GM21390 (cell line): Measurements from ENCODE around the gene ATP10B.

Source experiments
- ATAC-seq: cut with Tn5 transposase; IDR thresholded peaks from one replicate; pipeline ENCODE4 v1.9.1; 2021; ENCODE audit not compliant: unreplicated experiment

ATP10B gene

GRCh38 chr5:160640406-160640805, 211.6 kb downstream of the ATP10B start:
- no peak for ATAC-seq

DNA sequence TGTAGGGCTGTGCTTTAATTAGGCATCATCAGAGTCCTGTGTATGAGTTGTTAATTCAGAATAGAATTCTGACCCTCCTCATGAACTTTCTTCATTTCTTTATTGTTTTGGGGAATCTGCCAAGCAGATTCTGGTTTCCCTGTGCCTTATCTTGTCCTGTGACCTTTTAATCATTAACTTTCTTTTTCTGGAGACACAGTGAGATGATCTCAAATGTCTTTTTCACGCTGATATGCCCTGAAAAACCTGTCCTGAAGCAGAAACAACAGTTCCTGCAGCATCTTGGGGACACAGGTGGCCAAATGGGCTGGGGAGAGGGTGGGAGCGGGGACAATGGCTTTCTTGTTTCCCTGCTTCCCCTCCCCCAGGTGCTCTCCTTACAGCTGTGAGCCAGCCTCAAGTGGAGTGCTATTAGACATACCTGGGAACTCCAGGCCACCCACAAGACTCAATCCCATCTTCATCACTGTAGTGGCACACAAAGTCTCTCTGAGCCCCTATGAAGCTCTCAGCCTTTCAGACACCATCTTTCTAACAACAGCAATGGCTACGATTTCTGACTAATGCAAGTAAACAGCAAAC, 213.8 kb downstream of the ATP10B start:
- ATAC-seq, result no peak

- ATAC-seq, result no peak
Observed at GRCh38 chr5:160637357-160638090, 214.5 kb downstream of the ATP10B start.

GRCh38 chr5:160635663-160636062, 216.3 kb downstream of the ATP10B start:
- ATAC-seq, result no peak

DNA sequence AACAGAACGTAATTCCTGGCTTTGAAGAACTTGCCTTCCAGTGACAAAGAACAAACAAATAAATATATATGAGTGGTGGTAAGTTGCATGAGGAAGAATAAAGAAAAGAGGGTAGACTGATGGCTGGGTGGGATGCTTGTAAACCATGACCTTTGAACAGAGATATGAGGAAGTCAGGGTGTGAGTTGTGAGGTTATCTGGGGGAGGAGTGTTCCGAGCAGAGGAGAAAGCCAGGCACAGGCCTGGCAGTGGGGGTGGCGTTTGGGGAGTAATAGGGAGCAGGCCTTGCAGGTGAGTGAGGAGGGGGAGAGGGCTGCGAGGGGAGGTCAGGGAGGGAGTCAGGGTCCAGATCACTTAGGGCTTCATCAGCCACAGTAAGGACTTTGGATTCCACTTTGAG, 217.0 kb downstream of the ATP10B start:
- ATAC-seq, result no peak

DNA sequence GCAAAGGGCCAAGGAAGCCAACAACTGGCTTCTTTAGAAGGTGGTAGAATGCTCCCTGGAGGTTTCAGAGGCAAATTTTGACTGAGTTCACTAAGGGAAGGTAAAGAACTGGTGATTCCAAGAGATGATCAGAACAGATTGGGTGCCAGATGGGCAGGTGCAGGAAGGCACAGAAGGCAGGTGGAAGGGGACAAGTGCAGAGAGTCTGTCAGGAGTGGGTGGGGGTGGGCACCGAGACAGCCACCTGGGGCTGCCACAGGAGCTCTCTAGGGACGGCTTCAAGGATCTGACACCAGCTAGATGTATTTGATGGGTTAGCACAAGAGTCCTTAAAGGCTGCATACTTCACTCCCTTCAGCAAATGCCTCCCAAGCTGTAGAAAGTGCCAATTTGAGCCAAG, 223.0 kb downstream of the ATP10B start:
- no peak for ATAC-seq

GRCh38 chr5:160628619-160628968, 223.4 kb downstream of the ATP10B start:
- no peak for ATAC-seq

GRCh38 chr5:160627921-160628618, 223.9 kb downstream of the ATP10B start:
- ATAC-seq, result no peak

- ATAC-seq, result no peak
Observed at GRCh38 chr5:160626322-160626721, 225.7 kb downstream of the ATP10B start.

GRCh38 chr5:160621526-160621925, 230.5 kb downstream of the ATP10B start:
- no peak for ATAC-seq

DNA sequence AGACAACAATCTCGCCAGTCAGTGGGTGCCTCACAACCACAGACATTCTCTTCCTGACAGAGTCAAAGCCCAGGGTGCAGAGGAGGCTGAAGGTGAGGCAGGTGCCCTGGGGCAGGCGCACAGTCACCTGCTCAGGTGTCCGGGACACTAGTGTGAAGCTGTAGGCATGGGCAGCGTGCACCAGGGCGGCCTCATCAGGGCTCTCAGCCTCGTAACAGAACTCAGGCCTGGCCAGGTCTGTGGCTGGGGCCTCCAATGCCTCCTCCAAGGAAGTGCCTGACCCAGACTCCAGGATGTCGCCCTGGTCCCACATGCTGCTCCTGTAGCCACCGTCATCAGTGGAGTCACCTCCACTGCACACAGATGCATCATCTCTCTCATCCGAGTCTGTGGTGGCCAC, 231.6 kb downstream of the ATP10B start:
- ATAC-seq, result no peak

- ATAC-seq, result no peak
Observed at GRCh38 chr5:160619381-160619780, 232.6 kb downstream of the ATP10B start.

DNA sequence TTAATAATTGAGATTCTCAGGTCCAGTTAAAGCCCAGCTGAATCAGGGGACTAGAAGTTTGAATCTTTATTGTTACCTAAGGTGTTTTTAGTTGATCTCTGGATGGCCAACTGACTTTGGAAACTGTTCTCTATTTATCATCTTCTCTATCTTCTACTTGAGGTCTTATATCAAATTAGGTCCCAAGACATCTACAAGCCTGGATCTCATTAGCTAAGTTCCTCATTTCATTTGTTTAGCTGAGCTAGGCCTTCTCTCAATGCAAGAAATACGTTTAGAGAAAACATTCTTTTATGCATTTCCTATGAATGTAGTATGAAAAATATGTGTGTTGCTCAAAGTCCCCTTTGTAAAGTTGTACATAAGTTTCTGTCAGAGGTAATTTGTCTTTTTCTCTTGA, 233.7 kb downstream of the ATP10B start:
- no peak for ATAC-seq

DNA sequence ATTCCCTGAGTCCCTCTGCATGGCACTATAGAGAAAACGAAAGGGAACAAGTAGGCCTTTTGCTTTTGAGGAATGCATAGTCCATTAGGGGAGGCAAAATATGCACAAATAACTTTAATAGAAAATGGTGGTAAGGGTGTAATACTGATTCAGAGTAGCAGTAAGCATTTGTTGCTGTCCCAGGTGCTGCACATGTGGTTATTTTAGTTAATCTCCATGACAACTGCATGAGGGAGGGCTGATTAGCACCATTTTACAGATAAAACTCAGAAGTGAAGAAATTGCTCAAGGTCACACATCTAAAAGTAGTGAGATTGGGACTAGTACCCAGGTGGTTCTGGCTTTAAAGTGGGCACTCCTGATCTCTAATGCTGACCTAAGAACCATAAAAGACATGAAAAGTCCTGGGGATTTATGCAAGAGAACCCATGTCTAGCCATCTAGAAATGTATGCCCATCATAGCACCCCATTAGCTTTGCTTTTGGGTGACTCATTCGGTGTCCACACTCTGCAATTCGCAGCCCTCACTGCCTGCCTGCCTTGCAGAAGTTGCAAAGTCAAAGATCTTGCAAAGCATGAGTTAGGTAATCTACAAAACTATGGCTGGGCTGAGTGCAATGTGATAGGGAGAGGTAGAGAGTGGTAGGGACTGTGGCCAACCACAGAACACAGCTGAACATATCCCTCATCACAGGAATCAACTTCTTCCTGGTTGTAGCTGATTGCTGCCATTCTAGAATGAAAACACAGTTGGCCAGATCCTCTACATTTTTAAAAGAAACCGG, 235.1 kb downstream of the ATP10B start:
- ATAC-seq, result no peak

GRCh38 chr5:160614136-160614535, 237.9 kb downstream of the ATP10B start:
- no peak for ATAC-seq

DNA sequence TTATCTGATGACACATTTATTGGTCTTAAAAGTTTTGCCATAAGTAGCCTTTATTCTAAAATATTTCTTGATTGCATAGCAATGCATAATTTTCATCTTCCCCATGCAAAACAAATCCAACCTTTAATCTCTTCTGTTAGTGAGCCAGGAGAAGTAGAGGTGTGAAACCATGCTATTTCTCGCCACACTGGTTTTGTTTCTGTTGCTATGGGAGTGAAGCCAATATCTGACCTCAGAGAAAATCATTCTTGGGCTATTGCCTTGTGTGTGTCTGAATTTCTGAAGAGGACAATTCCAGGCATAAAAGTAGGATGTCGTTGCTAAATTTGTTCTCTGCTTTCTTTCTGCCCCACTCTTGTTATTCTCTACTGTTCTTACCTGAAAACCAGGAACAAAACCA, 246.7 kb downstream of the ATP10B start:
- ATAC-seq, result peak; percentile 82

- ATAC-seq, result no peak
Observed at GRCh38 chr5:160604484-160604883, 247.5 kb downstream of the ATP10B start.

GRCh38 chr5:160602744-160603143, 249.3 kb downstream of the ATP10B start:
- no peak for ATAC-seq

DNA sequence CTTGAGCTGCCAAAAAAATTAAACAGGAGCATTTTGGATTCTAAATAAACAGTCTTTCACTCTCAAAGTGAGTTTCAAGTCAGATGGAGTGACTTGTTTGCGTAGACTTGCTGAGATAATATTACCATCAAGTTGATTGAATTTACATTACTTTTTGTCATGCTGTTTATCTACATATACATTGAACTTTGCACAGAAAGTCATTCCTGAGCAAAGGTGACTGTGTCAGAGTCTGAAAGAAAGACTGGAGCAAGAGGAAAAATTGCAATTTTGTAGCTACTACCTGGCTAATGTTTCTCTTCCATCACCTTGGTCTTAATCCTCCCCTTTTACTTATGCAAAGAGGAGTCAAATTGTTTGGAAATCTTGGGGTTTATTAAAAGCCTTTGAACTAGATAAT, 251.0 kb downstream of the ATP10B start:
- no peak for ATAC-seq

- ATAC-seq, result no peak
Observed at GRCh38 chr5:160573318-160573717, 278.7 kb downstream of the ATP10B start.

- ATAC-seq, result no peak
Observed at GRCh38 chr5:160567031-160567705, 284.8 kb downstream of the ATP10B start.
